CD4-positive, CD25-positive, alpha-beta regulatory T cell (primary cell): Measurements from ENCODE around the gene ATP8A2. TPM values are rescaled to one million over a fixed set of nuclear protein-coding genes. Genes with fewer than 3 reads are reported as not detected.
A peak's percentile ranks its signal among the peaks of the same experiment; 100 is the strongest.

Experiments used
- ATAC-seq, 2 donors: fragments of 150-1000 bp; cut with Tn5 transposase; one replicate each; pipeline ENCODE4 v1.10.0; 2021; ENCODE audit warnings: low read depth in 2 of 2, moderate number of reproducible peaks in 2 of 2, moderate library complexity in 1 of 2
- DNase-seq, 3 donors: peaks; one replicate each; pipeline versions ENCODE4 v3.0.0 to v3.0.0-alpha.2; 2012 to 2022; ENCODE audit warnings: mixed read lengths in 1 of 3
- H3K27ac ChIP-seq: one replicate; pipeline ENCODE4 v1.7.0; 2013; ENCODE audit warnings: mild to moderate bottlenecking, low read length; ENCODE audit not compliant: insufficient read depth, poor library complexity, severe bottlenecking
- H3K27me3 ChIP-seq: one replicate; pipeline ENCODE4 v1.7.0; 2013; ENCODE audit warnings: low read length; ENCODE audit not compliant: control insufficient read depth, insufficient read depth
- H3K36me3 ChIP-seq: one replicate; pipeline ENCODE4 v1.7.0; 2013; ENCODE audit warnings: mild to moderate bottlenecking, low read length, moderate library complexity; ENCODE audit not compliant: control insufficient read depth, insufficient read depth
- H3K4me1 ChIP-seq: 2 replicates; pipeline ENCODE4 v1.7.0; 2013; ENCODE audit warnings: mild to moderate bottlenecking, low read length; ENCODE audit not compliant: insufficient read depth, control insufficient read depth, poor library complexity, severe bottlenecking
- H3K4me3 ChIP-seq: one replicate; pipeline ENCODE4 v1.7.0; 2013; ENCODE audit warnings: low read depth, mild to moderate bottlenecking, low read length, moderate library complexity
- H3K9me3 ChIP-seq, 2 experiments: 1 replicate in 1 of 2; 2 replicates in 1 of 2; pipeline ENCODE4 v1.7.0; 2013; ENCODE audit warnings: low read length in 2 of 2, mild to moderate bottlenecking in 1 of 2, moderate library complexity in 1 of 2; ENCODE audit not compliant: control insufficient read depth in 2 of 2
- H3K27ac Mint-ChIP-seq, 3 donors: one replicate each; pipeline ENCODE4 v1.8.0; 2020 to 2022; ENCODE audit warnings: mild to moderate bottlenecking in 3 of 3, mixed read lengths in 3 of 3, moderate library complexity in 2 of 3
- H3K27me3 Mint-ChIP-seq: one replicate; pipeline ENCODE4 v1.8.0; 2022; ENCODE audit warnings: mild to moderate bottlenecking, mixed read lengths
- H3K36me3 Mint-ChIP-seq: one replicate; pipeline ENCODE4 v1.8.0; 2020; ENCODE audit warnings: mixed read lengths
- H3K4me1 Mint-ChIP-seq, 4 donors: one replicate each; pipeline ENCODE4 v1.8.0; 2020 to 2022; ENCODE audit warnings: mixed read lengths in 4 of 4, mild to moderate bottlenecking in 1 of 4
- H3K4me3 Mint-ChIP-seq, 4 donors: one replicate each; pipeline ENCODE4 v1.8.0; 2020 to 2022; ENCODE audit warnings: mild to moderate bottlenecking in 4 of 4, mixed read lengths in 4 of 4, moderate library complexity in 3 of 4
- H3K9me3 Mint-ChIP-seq, 7 donors: one replicate each; pipeline ENCODE4 v1.8.0; 2020 to 2022; ENCODE audit warnings: mixed read lengths in 7 of 7, mild to moderate bottlenecking in 3 of 7, moderate library complexity in 2 of 7
- polyA plus RNA-seq, 4 donors: library from polyadenylated mRNA; unstranded; fragments of 300-500 nt; fragmentation: Illumina TruSeq; gene quantifications; one replicate each; pipeline ENCODE4 v1.2.3, GENCODE V29; 2021
- total RNA-seq: library from RNA; stranded (reverse); gene quantifications from one replicate; pipeline ENCODE4 v1.2.3, GENCODE V29; 2022

Gene ATP8A2
- total and polyA plus RNA-seq, 5 donors from 2014 or later = 0.29 to 0.68 (median 0.55) TPM

DNA sequence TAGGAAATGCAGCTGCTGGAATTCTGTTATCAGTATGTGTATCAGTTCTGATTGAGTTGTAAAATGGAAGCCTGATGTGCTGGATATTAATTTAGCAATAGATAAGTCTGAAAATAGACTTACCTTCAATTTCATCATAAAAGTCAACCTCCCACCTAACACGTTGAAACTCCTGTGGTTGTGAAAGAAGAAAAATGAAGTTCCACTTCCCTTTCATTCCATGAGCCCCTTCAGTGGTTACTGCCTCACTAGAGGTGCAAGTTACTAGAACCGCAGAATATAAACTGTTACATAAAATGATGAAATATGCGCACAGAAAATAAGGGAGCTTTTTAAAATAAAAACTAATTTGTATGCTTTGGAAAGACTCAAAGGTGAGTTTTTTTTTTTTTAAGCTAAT, 430.8 kb downstream of the ATP8A2 start:
- Mint-ChIP-seq H3K27ac (no peak overlapping the region), H3K27me3 (no peaks in the 10 kb centered on the region), H3K4me3 (no peak overlapping the region), H3K36me3 (no peaks in the 10 kb centered on the region), H3K4me1 (no peaks in the 10 kb centered on the region), H3K9me3 (peaks cover 0 to 6% (median 1%) of the 10 kb centered on the region in 7 donors)
- Histone ChIP-seq H3K9me3 (no peaks in the 10 kb centered on the region), H3K36me3 (no peaks in the 10 kb centered on the region), H3K27ac (no peak overlapping the region), H3K4me1 (no peaks in the 10 kb centered on the region), H3K4me3 (no peak overlapping the region), H3K27me3 (no peaks in the 10 kb centered on the region)
- DNase-seq = no peak
- no peak for ATAC-seq

DNA sequence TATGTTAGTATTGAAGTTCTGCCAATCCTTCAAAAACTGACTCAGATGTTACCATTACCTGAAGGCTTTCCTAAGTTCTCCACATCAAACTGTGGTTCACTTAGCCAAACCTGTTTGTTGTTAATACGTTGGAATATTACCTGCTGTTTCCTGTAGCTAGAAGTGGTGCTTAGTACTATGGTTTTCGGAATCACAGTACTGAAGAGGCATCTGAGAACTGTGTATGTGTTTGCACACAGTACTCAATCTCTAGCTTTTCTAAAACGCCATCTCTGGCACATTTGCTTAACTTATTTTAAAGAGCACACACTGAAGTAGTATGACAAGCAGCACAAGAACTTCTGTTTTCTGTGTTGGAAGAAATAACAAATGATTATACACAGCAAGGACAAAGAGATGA, 431.9 kb downstream of the ATP8A2 start:
- DNase-seq = no peak
- H3K27ac ChIP-seq = no peak overlapping the region
- Mint-ChIP-seq H3K4me1 (no peaks in the 10 kb centered on the region), H3K36me3 (no peaks in the 10 kb centered on the region), H3K27me3 (no peaks in the 10 kb centered on the region), H3K27ac (no peak overlapping the region), H3K9me3 (peaks cover 0 to 6% (median 2%) of the 10 kb centered on the region in 7 donors), H3K4me3 (no peak overlapping the region)
- no peaks in the 10 kb centered on the region for H3K4me1 ChIP-seq
- no peak for ATAC-seq
- H3K4me3 ChIP-seq = no peak overlapping the region
- no peaks in the 10 kb centered on the region for H3K9me3 ChIP-seq
- no peaks in the 10 kb centered on the region for H3K36me3 ChIP-seq
- no peaks in the 10 kb centered on the region for H3K27me3 ChIP-seq

DNA sequence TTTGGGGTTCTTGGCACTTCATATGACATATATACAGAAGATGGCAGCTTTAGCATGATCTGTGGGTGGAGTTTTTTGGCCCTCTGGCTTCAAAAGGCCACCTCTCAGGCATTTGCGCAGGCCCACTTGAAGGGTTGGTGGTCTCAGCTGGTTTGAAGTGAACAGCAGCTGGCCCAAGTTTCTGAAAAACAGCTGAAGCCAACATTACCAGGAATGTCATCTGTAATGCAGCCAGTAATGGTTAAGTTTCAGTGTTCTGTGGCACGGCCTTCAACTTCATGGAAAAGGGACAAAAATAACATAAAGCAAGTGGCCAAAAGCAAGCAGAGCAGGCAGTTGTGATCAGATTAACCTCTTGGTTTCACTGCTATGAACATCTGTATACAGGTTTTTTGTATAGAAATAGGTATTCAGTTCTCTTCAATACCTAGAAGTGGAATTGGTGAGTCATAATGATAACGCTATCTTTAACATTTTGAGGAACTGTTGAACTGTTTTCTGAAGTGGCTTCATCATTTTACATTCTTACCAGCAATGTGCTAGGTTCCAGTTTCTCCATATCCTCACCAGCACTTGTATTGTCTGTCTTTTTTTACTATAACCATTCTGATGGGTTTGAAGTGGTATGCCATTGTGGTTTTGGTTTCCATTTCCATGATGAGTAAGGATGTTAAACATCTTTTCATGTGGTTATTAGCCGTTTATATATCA, 434.6 kb downstream of the ATP8A2 start:
- H3K27ac ChIP-seq = no peak overlapping the region
- H3K9me3 ChIP-seq = peaks cover 0 to under 1% of the 10 kb centered on the region in 2 experiments
- DNase-seq (peak in 1 of 3 donors; percentile 16), ATAC-seq (no peak)
- Mint-ChIP-seq H3K4me3 (no peak overlapping the region), H3K27ac (no peak overlapping the region), H3K36me3 (no peaks in the 10 kb centered on the region), H3K27me3 (peaks cover 4% of the 10 kb centered on the region), H3K9me3 (peaks cover 2 to 10% (median 6%) of the 10 kb centered on the region in 7 donors), H3K4me1 (no peaks in the 10 kb centered on the region)
- H3K4me3 ChIP-seq = no peak overlapping the region
- H3K36me3 ChIP-seq = no peaks in the 10 kb centered on the region
- H3K4me1 ChIP-seq = no peaks in the 10 kb centered on the region
- no peaks in the 10 kb centered on the region for H3K27me3 ChIP-seq

DNA sequence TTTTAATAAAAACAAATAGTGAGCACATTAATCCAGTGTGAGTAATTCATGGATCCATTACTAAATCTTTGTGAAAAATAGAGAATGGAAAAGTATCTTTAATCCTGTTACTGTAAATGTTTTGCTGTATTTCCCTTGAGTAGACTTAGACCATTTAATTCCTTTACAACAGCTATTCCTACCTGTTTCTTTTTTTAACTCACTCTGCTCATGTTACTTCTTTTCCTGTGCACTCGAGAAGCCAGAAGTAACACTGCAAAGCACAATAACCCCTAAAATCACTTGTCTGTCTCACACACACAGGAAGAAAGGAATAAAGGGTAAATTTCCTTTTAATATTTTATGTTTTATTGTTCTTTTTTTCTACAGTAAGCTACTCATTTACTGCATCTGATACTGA, 435.8 kb downstream of the ATP8A2 start:
- H3K9me3 ChIP-seq = peaks cover 3 to 9% of the 10 kb centered on the region in 2 experiments
- H3K4me3 ChIP-seq = no peak overlapping the region
- Mint-ChIP-seq H3K27ac (no peak overlapping the region), H3K27me3 (peaks cover 4% of the 10 kb centered on the region), H3K4me1 (no peaks in the 10 kb centered on the region), H3K4me3 (no peak overlapping the region), H3K9me3 (peaks cover 4 to 15% (median 11%) of the 10 kb centered on the region in 7 donors), H3K36me3 (no peaks in the 10 kb centered on the region)
- no peaks in the 10 kb centered on the region for H3K36me3 ChIP-seq
- H3K27me3 ChIP-seq = no peaks in the 10 kb centered on the region
- no peaks in the 10 kb centered on the region for H3K4me1 ChIP-seq
- DNase-seq (no peak), ATAC-seq (no peak)
- no peak overlapping the region for H3K27ac ChIP-seq

DNA sequence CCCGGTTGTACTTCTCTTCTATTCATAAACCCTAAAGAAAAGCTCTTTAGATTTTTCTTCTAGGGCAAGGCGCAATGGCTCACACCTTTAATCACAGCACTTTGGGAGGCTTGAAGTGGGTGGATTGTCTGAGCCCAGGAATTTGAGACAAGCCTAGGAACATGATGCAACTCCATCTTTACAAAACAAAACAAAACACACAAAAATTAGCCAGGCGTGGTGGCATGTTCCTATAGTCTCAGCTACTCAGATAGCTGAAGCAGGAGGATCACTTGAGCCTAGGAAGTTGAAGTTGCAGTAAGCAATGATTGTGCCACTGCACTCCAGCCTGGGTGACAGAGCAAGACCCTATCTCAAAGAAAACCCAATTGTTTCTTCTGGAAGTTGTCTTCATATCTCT, 439.7 kb downstream of the ATP8A2 start:
- no peak for ATAC-seq
- peaks cover 4% of the 10 kb centered on the region for H3K27me3 Mint-ChIP-seq
- no peak for DNase-seq
- Histone ChIP-seq H3K36me3 (no peaks in the 10 kb centered on the region), H3K4me3 (no peak overlapping the region), H3K4me1 (no peaks in the 10 kb centered on the region), H3K27ac (no peak overlapping the region), H3K9me3 (peaks cover 3 to 9% of the 10 kb centered on the region in 2 experiments), H3K27me3 (no peaks in the 10 kb centered on the region)
- no peak overlapping the region for H3K4me3 Mint-ChIP-seq
- no peak overlapping the region for H3K27ac Mint-ChIP-seq
- H3K36me3 Mint-ChIP-seq = no peaks in the 10 kb centered on the region
- no peaks in the 10 kb centered on the region for H3K4me1 Mint-ChIP-seq
- H3K9me3 Mint-ChIP-seq = peaks cover 4 to 15% (median 11%) of the 10 kb centered on the region in 7 donors

DNA sequence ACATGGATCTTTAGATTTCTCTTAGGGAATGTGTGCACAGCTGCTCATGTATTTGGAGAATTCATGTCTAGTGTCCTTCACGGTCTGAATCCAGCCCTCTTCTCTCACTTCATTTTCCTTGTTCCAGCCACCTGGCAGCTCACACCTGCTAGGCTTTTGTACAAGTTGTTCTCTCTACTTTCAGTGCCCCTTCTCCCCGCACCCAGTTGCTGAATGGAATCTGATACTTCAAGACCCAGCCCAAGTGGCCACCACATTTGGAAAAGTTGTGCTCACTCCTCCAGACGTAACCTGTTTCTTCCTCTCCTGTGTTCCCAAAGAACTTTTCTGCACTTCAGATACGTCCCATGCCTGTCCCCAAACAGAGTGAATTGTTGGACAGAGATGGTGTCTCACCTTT, 444.5 kb downstream of the ATP8A2 start:
- H3K9me3 ChIP-seq = peaks cover 3 to 9% of the 10 kb centered on the region in 2 experiments
- ATAC-seq (no peak), DNase-seq (no peak)
- Mint-ChIP-seq H3K4me3 (no peak overlapping the region), H3K4me1 (no peaks in the 10 kb centered on the region), H3K27me3 (no peaks in the 10 kb centered on the region), H3K27ac (no peak overlapping the region), H3K9me3 (peaks cover 2 to 8% (median 5%) of the 10 kb centered on the region in 7 donors), H3K36me3 (no peaks in the 10 kb centered on the region)
- no peak overlapping the region for H3K4me3 ChIP-seq
- no peaks in the 10 kb centered on the region for H3K36me3 ChIP-seq
- H3K4me1 ChIP-seq = no peaks in the 10 kb centered on the region
- H3K27ac ChIP-seq = no peak overlapping the region
- H3K27me3 ChIP-seq = no peaks in the 10 kb centered on the region

DNA sequence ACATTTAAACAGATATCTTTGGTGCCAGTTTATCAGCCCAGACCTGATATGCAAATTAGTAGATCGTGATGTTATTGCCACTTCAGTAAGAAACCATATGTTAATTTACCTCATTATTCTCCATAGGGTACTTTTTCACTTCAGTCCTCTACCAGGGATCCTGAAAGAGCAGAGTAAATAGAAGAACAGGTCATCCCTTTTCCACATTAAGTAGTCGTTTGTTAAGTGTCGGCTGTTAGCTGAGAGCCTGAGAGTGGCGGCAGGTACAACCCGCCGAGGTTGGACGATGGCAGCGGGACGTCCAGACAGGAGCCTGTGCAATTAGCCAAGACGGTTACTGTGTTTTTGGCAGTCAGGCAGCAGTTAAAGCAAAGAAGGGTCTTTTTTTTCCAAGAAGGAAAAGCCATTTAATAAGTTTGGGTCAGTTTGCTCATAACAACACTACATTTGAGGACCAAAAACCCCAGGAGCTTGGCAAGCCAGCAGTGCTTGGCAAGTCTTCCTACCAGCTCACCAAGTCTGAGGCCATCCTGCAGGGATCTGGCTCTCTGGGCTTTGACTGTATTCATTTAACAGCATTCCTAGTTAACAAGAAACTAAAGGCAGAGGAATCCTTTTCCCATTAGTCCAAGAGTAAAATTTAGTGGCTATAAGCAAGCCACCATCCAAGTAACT, 448.2 kb downstream of the ATP8A2 start:
- Mint-ChIP-seq H3K27ac (no peak overlapping the region), H3K36me3 (no peaks in the 10 kb centered on the region), H3K9me3 (peaks cover 0 to 7% (median 0%) of the 10 kb centered on the region in 7 donors), H3K4me3 (no peak overlapping the region), H3K4me1 (no peaks in the 10 kb centered on the region), H3K27me3 (no peaks in the 10 kb centered on the region)
- H3K4me1 ChIP-seq = no peaks in the 10 kb centered on the region
- H3K4me3 ChIP-seq = no peak overlapping the region
- ATAC-seq = no peak
- H3K27ac ChIP-seq = no peak overlapping the region
- no peaks in the 10 kb centered on the region for H3K27me3 ChIP-seq
- no peak for DNase-seq
- H3K36me3 ChIP-seq = no peaks in the 10 kb centered on the region
- no peaks in the 10 kb centered on the region for H3K9me3 ChIP-seq

DNA sequence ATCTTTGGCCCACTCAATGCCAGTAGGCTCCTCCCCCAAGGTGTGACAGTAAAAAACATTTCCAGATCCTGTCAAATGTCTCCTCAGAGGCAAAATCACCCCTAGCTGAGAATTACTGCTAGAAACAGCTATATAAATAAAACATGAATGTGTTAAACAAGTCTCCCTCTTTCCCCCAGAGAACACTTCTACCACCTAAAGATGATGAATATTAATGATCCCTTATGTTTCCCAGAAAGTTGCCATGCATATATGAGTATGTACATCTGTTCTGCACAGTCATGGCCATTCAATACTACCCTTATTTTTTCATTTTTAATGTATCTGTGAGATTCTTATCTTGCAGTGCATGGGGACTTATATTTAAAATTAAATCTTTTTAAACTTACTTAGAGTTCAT, 450.0 kb downstream of the ATP8A2 start:
- peaks cover 2% of the 10 kb centered on the region for H3K27me3 ChIP-seq
- ATAC-seq = no peak
- no peak overlapping the region for H3K27ac Mint-ChIP-seq
- DNase-seq = no peak
- H3K4me3 Mint-ChIP-seq = no peak overlapping the region
- no peaks in the 10 kb centered on the region for H3K4me1 Mint-ChIP-seq
- H3K27me3 Mint-ChIP-seq = no peaks in the 10 kb centered on the region
- H3K36me3 Mint-ChIP-seq = no peaks in the 10 kb centered on the region
- H3K4me1 ChIP-seq = no peaks in the 10 kb centered on the region
- H3K9me3 ChIP-seq = no peaks in the 10 kb centered on the region
- no peaks in the 10 kb centered on the region for H3K36me3 ChIP-seq
- H3K4me3 ChIP-seq = no peak overlapping the region
- H3K27ac ChIP-seq = no peak overlapping the region
- peaks cover 0 to 5% (median 0%) of the 10 kb centered on the region in 7 donors for H3K9me3 Mint-ChIP-seq
